MCF 10A (cell line): Measurements from ENCODE around the gene TRPC3. TPM values are rescaled to one million over a fixed set of nuclear protein-coding genes. Genes with fewer than 3 reads are reported as not detected.

Experiments
- BruUV-seq: library from RNA; stranded (reverse); fragments of 400-500 nt; replicated peaks from 2 replicates; lab custom pipeline; 2021; lab: Mats Ljungman, UMichigan
- CTCF ChIA-PET: fragments of 300-600 bp; sonication (Branson Sonifier 250); formaldehyde crosslinking; extraction: SDS; loops from one replicate; lab custom pipeline; 2021; ENCODE audit warnings: antibody characterized with exemption, inconsistent platforms; lab: Yijun Ruan, JAX
- POLR2A ChIA-PET: fragments of 300-600, 350-650 bp; sonication (Branson Sonifier 250); formaldehyde crosslinking; extraction: SDS; loops from one replicate; lab custom pipeline; 2020; ENCODE audit warnings: antibody characterized with exemption, inconsistent platforms; lab: Yijun Ruan, JAX
- DNase-seq: peaks from one replicate; pipeline ENCODE4 v3.0.0-alpha.2; 2018; ENCODE audit not compliant: unreplicated experiment
- H3K27ac Mint-ChIP-seq: one replicate; pipeline ENCODE4 v1.8.0; 2022; ENCODE audit warnings: mild to moderate bottlenecking, low read depth, mixed read lengths; ENCODE audit not compliant: unreplicated experiment
- H3K27me3 Mint-ChIP-seq: one replicate; pipeline ENCODE4 v1.8.0; 2022; ENCODE audit warnings: mixed read lengths; ENCODE audit not compliant: insufficient read depth, unreplicated experiment
- H3K36me3 Mint-ChIP-seq: one replicate; pipeline ENCODE4 v1.8.0; 2022; ENCODE audit warnings: mild to moderate bottlenecking, moderate library complexity, mixed read lengths; ENCODE audit not compliant: insufficient read depth, unreplicated experiment
- H3K4me1 Mint-ChIP-seq: one replicate; pipeline ENCODE4 v1.8.0; 2022; ENCODE audit warnings: mixed read lengths; ENCODE audit not compliant: insufficient read depth, unreplicated experiment
- H3K4me3 Mint-ChIP-seq: one replicate; pipeline ENCODE4 v1.8.0; 2022; ENCODE audit warnings: mild to moderate bottlenecking, moderate library complexity, mixed read lengths; ENCODE audit not compliant: unreplicated experiment
- H3K9me3 Mint-ChIP-seq: one replicate; pipeline ENCODE4 v1.8.0; 2022; ENCODE audit warnings: mixed read lengths; ENCODE audit not compliant: unreplicated experiment
- CTCF ChIP-seq: fragments of 200-600 bp; IDR thresholded peaks from one replicate; pipeline ENCODE4 v1.8.0; 2022; ENCODE audit warnings: antibody characterized with exemption, mild to moderate bottlenecking; ENCODE audit not compliant: unreplicated experiment
- intact Hi-C: fragments of 100-400 bp; cut with micrococcal nuclease; formaldehyde crosslinking; loops from 2 replicates; pipeline ENCODE4 v1.14.1; 2022
- total RNA-seq: library from RNA; stranded (reverse); gene quantifications from 2 replicates; pipeline ENCODE4 v1.2.3, GENCODE V29; 2022

The TRPC3 gene
- total RNA-seq, 1 experiment from 2014 or later = not detected

GRCh38 chr4:121939690-121940089 lies 12.2 kb downstream of the TRPC3 start:
- H3K27ac Mint-ChIP-seq = no peak overlapping the region
- peaks cover 18% of the 10 kb centered on the region for H3K4me1 Mint-ChIP-seq
- no peak for DNase-seq
- POLR2A ChIA-PET = no interaction called here
- H3K9me3 Mint-ChIP-seq = no peaks in the 10 kb centered on the region
- CTCF ChIA-PET = interaction anchor here (0.8 to 2.1 kb wide), 2 partner anchors 39 to 113 kb away, joined by 3 to 8 read pairs; no protein-coding TSS in a partner anchor
- no TSS peak for BruUV-seq
- intact Hi-C loops = no loop called here
- no peak for TF ChIP-seq CTCF
- H3K27me3 Mint-ChIP-seq = peaks cover 18% of the 10 kb centered on the region
- H3K4me3 Mint-ChIP-seq = no peak overlapping the region
- H3K36me3 Mint-ChIP-seq = no peaks in the 10 kb centered on the region

- Mint-ChIP-seq H3K27ac (no peak overlapping the region), H3K4me1 (peaks cover 18% of the 10 kb centered on the region), H3K4me3 (no peak overlapping the region), H3K36me3 (no peaks in the 10 kb centered on the region), H3K27me3 (peaks cover 18% of the 10 kb centered on the region), H3K9me3 (no peaks in the 10 kb centered on the region)
- peak; percentile 26 for DNase-seq
- BruUV-seq = no TSS peak
- ChIA-PET CTCF (interaction anchor here (2.1 kb wide), 1 partner anchor 38 kb away, joined by 8 read pairs; no protein-coding TSS in a partner anchor), POLR2A (interaction anchor here (0.6 kb wide), 1 partner anchor 280 kb away, joined by 3 read pairs; no protein-coding TSS in a partner anchor)
- TF ChIP-seq CTCF = no peak
- intact Hi-C loops = no loop called here
Observed at GRCh38 chr4:121938282-121939092, 13.4 kb downstream of the TRPC3 start.

GRCh38 chr4:121936101-121936500 lies 15.8 kb downstream of the TRPC3 start:
- Mint-ChIP-seq H3K4me1 (peaks cover 18% of the 10 kb centered on the region), H3K27ac (no peak overlapping the region), H3K36me3 (no peaks in the 10 kb centered on the region), H3K9me3 (no peaks in the 10 kb centered on the region), H3K4me3 (no peak overlapping the region), H3K27me3 (peaks cover 10% of the 10 kb centered on the region)
- intact Hi-C loops = no loop called here
- no peak for DNase-seq
- ChIA-PET POLR2A (interaction anchor here (1.0 kb wide), 1 partner anchor 11 kb away, joined by 3 read pairs; no protein-coding TSS in a partner anchor), CTCF (interaction anchor here (0.9 kb wide), 1 partner anchor 36 kb away, joined by 4 read pairs; no protein-coding TSS in a partner anchor)
- no TSS peak for BruUV-seq
- no peak for TF ChIP-seq CTCF

DNA sequence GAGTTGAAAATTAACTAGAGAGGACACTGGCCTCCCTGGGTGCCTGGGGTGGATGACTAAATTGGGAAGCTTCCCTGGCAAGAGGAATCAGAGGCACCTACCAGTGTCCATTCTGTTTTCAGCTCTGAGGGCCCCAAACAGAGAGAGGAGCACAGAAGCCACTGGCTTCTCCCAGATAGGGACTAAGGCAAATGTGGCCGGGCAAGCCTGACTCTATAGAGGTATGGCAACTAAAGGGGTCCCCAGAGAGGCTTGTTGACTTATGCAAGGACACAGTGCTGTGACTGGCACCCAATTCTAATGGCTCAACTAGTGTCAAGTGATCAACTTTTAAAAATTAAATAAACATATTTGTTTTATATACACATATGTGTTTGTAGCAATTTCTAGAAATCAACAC lies 17.2 kb downstream of the TRPC3 start:
- intact Hi-C loops = no loop called here

More for the DNA sequence above, 17.2 kb downstream of the TRPC3 start:
- ChIA-PET CTCF (interaction anchor here (1.1 kb wide), 1 partner anchor 10 kb away, joined by 4 read pairs; no protein-coding TSS in a partner anchor), POLR2A (no interaction called here)
- H3K27me3 Mint-ChIP-seq = no peaks in the 10 kb centered on the region
- no TSS peak for BruUV-seq
- DNase-seq = no peak
- no peak for TF ChIP-seq CTCF
- H3K36me3 Mint-ChIP-seq = no peaks in the 10 kb centered on the region
- no peaks in the 10 kb centered on the region for H3K9me3 Mint-ChIP-seq
- no peak overlapping the region for H3K4me3 Mint-ChIP-seq
- H3K27ac Mint-ChIP-seq = no peak overlapping the region
- H3K4me1 Mint-ChIP-seq = peaks cover 18% of the 10 kb centered on the region
